ENCODE measurements around the gene MMP23B.
A peak's percentile ranks its signal among the peaks of the same experiment; 100 is the strongest.
"Not testable (repeated sequence)": the region's sequence is repeated elsewhere in the genome, so short reads cannot be mapped to it uniquely, and the experiment has no call there.

MMP23B gene

GRCh38 chr1:1630965-1631781 is 800 bp upstream of the MMP23B start:
- DNase-seq (ENCODE audit: low spot score), result peak; percentile 17

GRCh38 chr1:1633409-1633808 is 1.4 kb downstream of the MMP23B start:
- DNase-seq (ENCODE audit: low spot score), result not testable (repeated sequence)

GRCh38 chr1:1634613-1635012 is 2.6 kb downstream of the MMP23B start:
- DNase-seq (ENCODE audit: low spot score), result not testable (repeated sequence)

GRCh38 chr1:1636621-1637478 is 4.9 kb downstream of the MMP23B start:
- not testable (repeated sequence) for DNase-seq (ENCODE audit: low spot score)

GRCh38 chr1:1637479-1637875 is 5.5 kb downstream of the MMP23B start:
- not testable (repeated sequence) for DNase-seq (ENCODE audit: low spot score)

GRCh38 chr1:1638528-1638927 is 6.6 kb downstream of the MMP23B start:
- not testable (repeated sequence) for DNase-seq (ENCODE audit: low spot score)

- not testable (repeated sequence) for DNase-seq (ENCODE audit: low spot score)
Observed at GRCh38 chr1:1639368-1639767, 7.4 kb downstream of the MMP23B start.

- not testable (repeated sequence) for DNase-seq (ENCODE audit: low spot score)
Observed at GRCh38 chr1:1640081-1640480, 8.1 kb downstream of the MMP23B start.

- not testable (repeated sequence) for DNase-seq (ENCODE audit: low spot score)
Observed at GRCh38 chr1:1640711-1641461, 8.9 kb downstream of the MMP23B start.

GRCh38 chr1:1646326-1646725 is 14.4 kb downstream of the MMP23B start:
- not testable (repeated sequence) for DNase-seq (ENCODE audit: low spot score)

GRCh38 chr1:1647567-1648241 is 15.7 kb downstream of the MMP23B start:
- DNase-seq (ENCODE audit: low spot score), result not testable (repeated sequence)

GRCh38 chr1:1648265-1648664 is 16.3 kb downstream of the MMP23B start:
- DNase-seq (ENCODE audit: low spot score), result not testable (repeated sequence)

GRCh38 chr1:1658583-1659549 is 26.9 kb downstream of the MMP23B start, which contains the start of gene CDK11B:
Gene CDK11B, minus strand, starts transcription at chr1:1659004. Its CDS starts 1,519 bp downstream, at chr1:1657485.
- DNase-seq (ENCODE audit: low spot score), result peak; percentile 94

- DNase-seq (ENCODE audit: low spot score), result not testable (repeated sequence)
Observed at GRCh38 chr1:1662392-1662791, 30.4 kb downstream of the MMP23B start.

GRCh38 chr1:1662830-1663560 is 31.0 kb downstream of the MMP23B start:
- DNase-seq (ENCODE audit: low spot score), result not testable (repeated sequence)

GRCh38 chr1:1664318-1664717 is 32.3 kb downstream of the MMP23B start:
- DNase-seq (ENCODE audit: low spot score), result not testable (repeated sequence)

GRCh38 chr1:1664941-1665814 is 33.2 kb downstream of the MMP23B start:
- DNase-seq (ENCODE audit: low spot score), result no peak

- DNase-seq (ENCODE audit: low spot score), result no peak
Observed at GRCh38 chr1:1665815-1666251, 33.9 kb downstream of the MMP23B start.

Measured in CD4-positive, alpha-beta T cell treated with Interleukin-2 at 100 ng/mL for 4 hours (primary cell).